Pancreas (tissue), 10 donors: ENCODE data around the gene SETBP1. TPM values are rescaled to one million over a fixed set of nuclear protein-coding genes. Genes with fewer than 3 reads are reported as not detected.

Experiments
- ATAC-seq, 4 donors: fragments of 200-7000 bp; cut with Tn5 transposase; one replicate each; pipeline versions ENCODE4 v1.8.0 to v1.9.1; 2020; ENCODE audit warnings: mild to moderate bottlenecking in 4 of 4, moderate library complexity in 4 of 4
- DNase-seq, 6 donors: peaks; one replicate each; pipeline ENCODE4 v3.0.0-alpha.2; 2020
- FAIRE-seq: peaks from 2 replicates; lab custom pipeline; 2012; peaks lifted over from hg19 to GRCh38; lab: Jason Lieb, UNC
- H3K27ac ChIP-seq, 4 donors: fragments of 200-600 bp; sonication (generic); 1 replicate in 3 of 4; 2 replicates in 1 of 4; pipeline versions ENCODE4 v1.5.0 to v1.8.0; 2020
- H3K27me3 ChIP-seq, 4 donors: fragments of 200-600 bp; one replicate each; pipeline ENCODE4 v1.8.0; 2021
- H3K36me3 ChIP-seq, 3 donors: fragments of 200-600 bp; sonication (generic) in 1 of 3; one replicate each; pipeline versions ENCODE4 v1.5.0 to v1.8.0; 2020 to 2021
- H3K4me1 ChIP-seq, 3 donors: fragments of 200-600 bp; one replicate each; pipeline ENCODE4 v1.8.0; 2021
- H3K4me3 ChIP-seq, 4 donors: fragments of 200-600 bp; sonication (generic) in 2 of 4; one replicate each; pipeline versions ENCODE4 v1.5.0 to v1.8.0; 2020 to 2021
- H3K9me3 ChIP-seq, 4 donors: fragments of 200-600 bp; one replicate each; pipeline ENCODE4 v1.8.0; 2021
- WGBS, 2 donors: extraction: QIAGEN DNeasy Blood & Tissue Kit; methylation state at CpG; one replicate each; pipeline ENCODE4 v1.1.7; 2013; 5-methylcytosine and 5-hydroxymethylcytosine counted together
- intact Hi-C, 3 donors: fragments of 100-400 bp; cut with DNase I; formaldehyde crosslinking; loops; one replicate each; pipeline versions ENCODE4 v1.11.1 to v1.14.2; 2022
- polyA plus RNA-seq, 2 donors: library from polyadenylated mRNA; stranded (reverse); fragments of 200-250 nt; gene quantifications; one replicate each; pipeline ENCODE4 v1.2.3, GENCODE V29; 2013
- total RNA-seq, 6 donors: library from RNA; stranded (reverse); fragmentation: NEBNext Ultra II Directional in 4 of 6; extraction: Animal tissue kit (Norgen Biotek cat#: 25700) in 4 of 6; gene quantifications; one replicate each; pipeline versions ENCODE4 v1.2.1 to v1.2.4, GENCODE V29; 2021 to 2023
- TF ChIP-seq, protein P1 (sequence below), 4 donors: fragments of 200-600 bp; sonication (generic) in 3 of 4; IDR thresholded peaks; one replicate each; pipeline versions ENCODE4 v1.5.0 to v1.8.0; 2021; ENCODE audit warnings: antibody characterized with exemption in 4 of 4
- donor health status: healthy with polysubstance abuse.
- donor health status: DM: no; HTN: no; CAD: no; lungs with moderate emphysema.
- donor health status: DM: no; HTN: no; CAD: no.
- donor health status: control.
- donor health status: control.
- donor health status: Bipolar disorder and iron deficiency.
- donor health status: DM: yes; HTN: yes; CAD: no.
- donor health status: DM: no; HTN: no; CAD: no.
- donor health status: DM: no; HTN: no; CAD: no.
- donor health status: DM: yes; HTN: yes; CAD: no.

Gene SETBP1
- total and polyA plus RNA-seq, 8 donors, result 3.9 to 24.0 (median 18.1) TPM

DNA sequence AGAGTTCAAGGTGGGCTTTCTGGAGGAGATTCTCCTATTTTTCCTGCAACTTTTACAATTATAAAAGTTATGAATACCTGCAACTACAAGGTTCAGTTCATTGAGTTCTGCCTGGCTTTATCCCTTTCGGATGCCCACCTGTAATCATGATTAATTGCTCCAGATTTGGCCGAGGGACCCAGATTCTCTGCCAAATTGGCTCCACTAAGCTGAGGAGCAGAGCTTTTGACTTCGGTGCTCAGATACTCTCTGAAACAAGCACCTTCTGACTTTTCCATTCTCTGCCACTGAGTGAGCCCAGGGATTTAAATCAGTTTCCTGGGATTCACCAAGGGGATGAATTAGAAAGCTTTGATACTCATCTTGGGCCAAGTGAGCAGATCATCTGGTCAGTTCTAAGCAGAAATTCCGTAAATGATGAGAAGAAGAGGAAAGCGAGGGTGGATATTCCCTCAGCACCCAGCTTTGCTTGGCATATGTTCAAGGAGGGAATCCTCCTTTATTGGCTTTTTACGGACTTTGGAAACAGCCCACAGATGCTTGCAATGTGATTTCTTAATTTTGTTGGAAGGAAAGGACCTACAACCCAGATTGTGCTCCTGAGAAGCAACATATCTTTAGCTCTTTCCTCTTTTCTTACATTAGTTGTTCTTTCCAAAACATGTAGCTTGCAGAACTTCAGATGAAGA lies 179.2 kb downstream of the SETBP1 start:
- DNase-seq (no peak), FAIRE-seq (no peak), ATAC-seq (peak in 2 of 4 donors; percentile 56 to 57)
- H3K9me3 ChIP-seq, result no peaks in the 10 kb centered on the region
- H3K4me3 ChIP-seq, result no peak overlapping the region
- no peaks in the 10 kb centered on the region for H3K36me3 ChIP-seq
- 36 to 40% methylated on average over 6 of the region's 6 CpGs for WGBS, 2 donors
- intact Hi-C loops, result no loop called here
- no peak overlapping the region for H3K27ac ChIP-seq
- no peaks in the 10 kb centered on the region for H3K27me3 ChIP-seq
- TF ChIP-seq, protein P1, sequence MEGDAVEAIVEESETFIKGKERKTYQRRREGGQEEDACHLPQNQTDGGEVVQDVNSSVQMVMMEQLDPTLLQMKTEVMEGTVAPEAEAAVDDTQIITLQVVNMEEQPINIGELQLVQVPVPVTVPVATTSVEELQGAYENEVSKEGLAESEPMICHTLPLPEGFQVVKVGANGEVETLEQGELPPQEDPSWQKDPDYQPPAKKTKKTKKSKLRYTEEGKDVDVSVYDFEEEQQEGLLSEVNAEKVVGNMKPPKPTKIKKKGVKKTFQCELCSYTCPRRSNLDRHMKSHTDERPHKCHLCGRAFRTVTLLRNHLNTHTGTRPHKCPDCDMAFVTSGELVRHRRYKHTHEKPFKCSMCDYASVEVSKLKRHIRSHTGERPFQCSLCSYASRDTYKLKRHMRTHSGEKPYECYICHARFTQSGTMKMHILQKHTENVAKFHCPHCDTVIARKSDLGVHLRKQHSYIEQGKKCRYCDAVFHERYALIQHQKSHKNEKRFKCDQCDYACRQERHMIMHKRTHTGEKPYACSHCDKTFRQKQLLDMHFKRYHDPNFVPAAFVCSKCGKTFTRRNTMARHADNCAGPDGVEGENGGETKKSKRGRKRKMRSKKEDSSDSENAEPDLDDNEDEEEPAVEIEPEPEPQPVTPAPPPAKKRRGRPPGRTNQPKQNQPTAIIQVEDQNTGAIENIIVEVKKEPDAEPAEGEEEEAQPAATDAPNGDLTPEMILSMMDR (IDR thresholded peaks at IDR 0.05), result no peak
- peaks cover 6 to 9% (median 8%) of the 10 kb centered on the region in 3 donors for H3K4me1 ChIP-seq

DNA sequence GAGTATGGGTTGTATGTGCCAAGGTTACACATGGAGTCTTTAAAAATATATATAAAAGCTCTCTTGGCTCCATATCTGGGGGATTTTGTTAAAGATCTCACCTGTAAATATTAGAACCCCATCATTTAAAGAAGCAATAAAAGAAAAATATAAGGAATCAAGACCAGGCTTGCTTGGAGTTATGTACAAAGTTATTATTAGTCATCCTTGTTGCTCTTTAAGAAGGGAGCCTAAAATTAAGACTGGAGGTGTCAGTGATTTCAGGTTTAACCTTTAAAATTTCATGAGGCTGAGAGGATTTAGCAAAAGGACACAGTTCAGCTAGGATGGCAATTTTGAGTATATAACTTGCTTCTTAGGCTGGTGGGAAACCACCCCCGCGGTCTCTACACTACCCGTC lies 181.4 kb downstream of the SETBP1 start:
- Histone ChIP-seq H3K9me3 (no peaks in the 10 kb centered on the region), H3K4me3 (no peak overlapping the region), H3K27ac (no peak overlapping the region), H3K4me1 (peaks cover 3 to 8% (median 6%) of the 10 kb centered on the region in 3 donors), H3K27me3 (no peaks in the 10 kb centered on the region), H3K36me3 (no peaks in the 10 kb centered on the region)
- FAIRE-seq, result no peak
- 89 to 95% methylated on average over 3 of the region's 3 CpGs for WGBS, 2 donors
- no peak for DNase-seq
- intact Hi-C loops, result no loop called here
- no peak for ATAC-seq
- TF ChIP-seq, protein P1 (IDR thresholded peaks at IDR 0.05), result no peak

DNA sequence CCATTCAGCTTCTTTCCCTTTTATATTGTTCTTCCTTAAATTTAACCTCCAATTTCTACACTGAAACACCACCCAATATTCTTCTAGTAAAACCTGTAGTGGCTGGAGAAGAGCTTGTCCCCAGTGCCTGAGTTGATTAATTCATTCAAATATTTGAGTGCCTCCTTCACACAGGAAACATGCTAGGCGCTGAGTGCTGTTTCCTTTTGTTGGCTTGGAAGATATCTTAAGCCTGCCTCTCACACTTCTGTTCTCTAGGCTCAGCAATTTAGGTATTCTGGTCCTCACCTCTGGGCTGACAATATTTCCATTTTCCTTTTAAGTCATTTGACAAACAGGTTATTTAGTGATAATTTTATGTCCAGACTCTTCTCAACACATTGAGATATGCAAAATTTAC lies 185.4 kb downstream of the SETBP1 start:
- intact Hi-C loops, result no loop called here
- TF ChIP-seq, protein P1 (IDR thresholded peaks at IDR 0.05), result no peak
- Histone ChIP-seq H3K4me1 (peaks cover 0 to 10% (median 7%) of the 10 kb centered on the region in 3 donors), H3K36me3 (no peaks in the 10 kb centered on the region), H3K9me3 (no peaks in the 10 kb centered on the region), H3K4me3 (no peak overlapping the region), H3K27ac (no peak overlapping the region), H3K27me3 (no peaks in the 10 kb centered on the region)
- no peak for ATAC-seq
- WGBS, 2 donors, result 78 to 97% methylated on average over 1 of the region's 1 CpG
- DNase-seq, result no peak
- no peak for FAIRE-seq

DNA sequence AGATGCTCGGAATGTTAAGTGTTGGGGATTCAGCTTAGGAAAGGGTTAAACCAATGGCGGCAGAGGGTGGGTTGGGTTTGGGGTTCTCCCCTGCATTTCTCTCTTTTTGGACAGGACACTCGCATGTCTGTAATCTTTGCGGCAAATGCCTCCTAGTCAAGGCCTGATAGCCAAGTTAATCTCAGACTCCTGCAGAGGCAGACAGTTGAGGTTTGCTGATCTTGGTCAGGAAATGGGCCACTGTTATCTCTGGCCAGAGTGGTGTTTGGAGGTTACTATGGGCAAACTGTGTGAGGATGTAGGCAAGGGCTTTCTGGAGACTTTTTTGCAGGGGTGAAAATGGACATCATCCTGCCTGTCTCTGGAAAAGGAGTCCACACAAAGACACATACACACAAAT lies 188.8 kb downstream of the SETBP1 start:
- Histone ChIP-seq H3K36me3 (no peaks in the 10 kb centered on the region), H3K27me3 (no peaks in the 10 kb centered on the region), H3K4me3 (no peak overlapping the region), H3K27ac (no peak overlapping the region), H3K4me1 (peaks cover 4 to 17% (median 7%) of the 10 kb centered on the region in 3 donors), H3K9me3 (no peaks in the 10 kb centered on the region)
- ATAC-seq (no peak), FAIRE-seq (no peak), DNase-seq (no peak)
- intact Hi-C loops, result no loop called here
- TF ChIP-seq, protein P1 (IDR thresholded peaks at IDR 0.05), result no peak
- 51 to 53% methylated on average over 4 of the region's 4 CpGs for WGBS, 2 donors
